ENCODE data around the gene GAS2L1.
"Not testable (repeated sequence)": the region's sequence is repeated elsewhere in the genome, so short reads cannot be mapped to it uniquely, and the experiment has no call there.

The GAS2L1 gene

DNA sequence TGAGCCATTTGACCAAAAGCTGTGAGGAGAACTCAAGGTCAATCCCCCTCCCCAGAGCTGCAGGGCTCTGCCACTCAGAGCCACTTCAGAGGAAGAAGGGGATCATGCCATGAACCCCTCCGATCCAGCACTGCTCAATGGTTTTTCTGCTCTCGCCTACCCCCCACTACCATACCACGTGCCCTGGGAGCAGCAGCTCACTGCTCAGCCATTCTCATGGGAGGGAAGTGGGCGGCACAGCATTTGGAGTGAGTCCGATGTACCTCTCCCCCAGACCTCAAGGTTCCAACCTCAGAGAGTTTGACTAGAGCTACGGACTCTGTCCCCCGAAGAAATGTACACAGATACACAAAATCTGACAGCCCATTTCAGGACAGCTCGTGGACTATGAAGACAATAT lies 47.4 kb downstream of the GAS2L1 start:
- DNase-seq (ENCODE audit: extremely low read depth, low read depth), result no peak
- TF ChIP-seq, protein P1, sequence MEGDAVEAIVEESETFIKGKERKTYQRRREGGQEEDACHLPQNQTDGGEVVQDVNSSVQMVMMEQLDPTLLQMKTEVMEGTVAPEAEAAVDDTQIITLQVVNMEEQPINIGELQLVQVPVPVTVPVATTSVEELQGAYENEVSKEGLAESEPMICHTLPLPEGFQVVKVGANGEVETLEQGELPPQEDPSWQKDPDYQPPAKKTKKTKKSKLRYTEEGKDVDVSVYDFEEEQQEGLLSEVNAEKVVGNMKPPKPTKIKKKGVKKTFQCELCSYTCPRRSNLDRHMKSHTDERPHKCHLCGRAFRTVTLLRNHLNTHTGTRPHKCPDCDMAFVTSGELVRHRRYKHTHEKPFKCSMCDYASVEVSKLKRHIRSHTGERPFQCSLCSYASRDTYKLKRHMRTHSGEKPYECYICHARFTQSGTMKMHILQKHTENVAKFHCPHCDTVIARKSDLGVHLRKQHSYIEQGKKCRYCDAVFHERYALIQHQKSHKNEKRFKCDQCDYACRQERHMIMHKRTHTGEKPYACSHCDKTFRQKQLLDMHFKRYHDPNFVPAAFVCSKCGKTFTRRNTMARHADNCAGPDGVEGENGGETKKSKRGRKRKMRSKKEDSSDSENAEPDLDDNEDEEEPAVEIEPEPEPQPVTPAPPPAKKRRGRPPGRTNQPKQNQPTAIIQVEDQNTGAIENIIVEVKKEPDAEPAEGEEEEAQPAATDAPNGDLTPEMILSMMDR (IDR thresholded peaks at IDR 0.05; ENCODE audit: low read depth, low read length, missing control alignments), result no peak
- no peak overlapping the region for H3K4me3 ChIP-seq (replicated peaks; ENCODE audit: low read depth, low read length)

GRCh38 chr22:29357193-29357890 lies 50.9 kb downstream of the GAS2L1 start:
- not testable (repeated sequence) for DNase-seq (ENCODE audit: extremely low read depth, low read depth); H3K4me3 ChIP-seq (replicated peaks; ENCODE audit: low read depth, low read length)

GRCh38 chr22:29359469-29359868 lies 53.0 kb downstream of the GAS2L1 start:
- no peak overlapping the region for H3K4me3 ChIP-seq (replicated peaks; ENCODE audit: low read depth, low read length)
- no peak for DNase-seq (ENCODE audit: extremely low read depth, low read depth)
- TF ChIP-seq, protein P1 (IDR thresholded peaks at IDR 0.05; ENCODE audit: low read depth, low read length, missing control alignments), result peak; percentile 80
